ENCODE results near the gene NACA.
"Not testable (repeated sequence)": the region's sequence is repeated elsewhere in the genome, so short reads cannot be mapped to it uniquely, and the experiment has no call there.

NACA gene

DNA sequence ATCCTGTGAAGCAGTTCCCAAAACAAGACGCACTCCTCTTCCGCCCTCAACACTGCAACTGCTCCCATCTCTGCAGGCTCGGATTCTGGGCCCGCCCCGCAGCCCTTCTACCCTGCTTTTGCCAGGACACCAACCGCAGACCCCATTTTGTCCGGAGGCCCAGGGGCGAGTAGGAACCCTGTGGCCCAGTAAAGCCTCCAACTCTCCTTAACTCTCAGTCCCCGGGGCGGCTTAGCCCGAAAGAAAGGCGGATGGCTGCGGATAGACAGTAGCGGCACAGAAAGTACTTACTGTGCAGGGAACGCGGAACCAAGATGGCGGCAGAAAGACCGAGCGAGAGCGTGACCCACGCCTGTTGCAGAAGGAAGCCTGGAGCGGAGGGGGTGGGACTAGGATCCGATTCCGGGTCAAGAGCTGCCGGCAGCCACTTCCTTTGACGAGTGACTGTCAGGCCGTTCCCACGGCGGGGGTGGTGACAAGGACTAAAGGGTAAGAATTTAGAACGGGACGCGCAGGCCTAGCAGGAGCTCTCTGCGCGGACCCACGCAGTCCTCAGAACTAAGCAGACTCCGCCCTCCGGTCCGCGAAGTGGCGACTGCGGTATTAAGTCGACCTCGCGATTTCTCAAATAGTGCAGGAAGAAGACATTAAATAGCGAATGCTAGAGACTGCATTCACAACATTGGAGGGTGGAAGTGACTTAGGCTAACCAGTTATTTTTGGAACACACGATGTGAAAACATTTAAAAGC lies at the start of gene NACA:
NACA (minus strand) TSS at position 328 of the 751 bp plus-strand sequence. CDS start 778 bp downstream, outside the sequence.
- peak; percentile 95 to 98 for DNase-seq

DNA sequence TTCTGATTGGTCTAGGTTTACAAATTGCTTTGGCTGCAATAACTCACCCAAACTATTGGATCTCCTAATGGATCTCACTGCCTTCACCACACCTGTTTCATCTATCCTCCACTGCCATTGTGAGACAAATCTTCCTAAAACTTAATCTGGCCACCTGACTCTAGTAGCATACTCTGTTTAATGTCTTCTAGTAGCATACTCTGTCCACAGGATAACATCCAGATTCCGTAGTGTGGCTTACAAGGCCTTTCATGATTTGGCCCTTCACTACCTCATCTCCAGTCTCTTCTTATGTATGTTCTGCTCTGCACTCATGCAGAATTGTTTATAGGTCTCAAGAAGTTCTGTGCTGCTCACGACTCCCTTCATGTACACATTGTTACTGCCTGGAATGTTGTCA lies 48.0 kb upstream of the NACA start:
- no peak for DNase-seq

DNA sequence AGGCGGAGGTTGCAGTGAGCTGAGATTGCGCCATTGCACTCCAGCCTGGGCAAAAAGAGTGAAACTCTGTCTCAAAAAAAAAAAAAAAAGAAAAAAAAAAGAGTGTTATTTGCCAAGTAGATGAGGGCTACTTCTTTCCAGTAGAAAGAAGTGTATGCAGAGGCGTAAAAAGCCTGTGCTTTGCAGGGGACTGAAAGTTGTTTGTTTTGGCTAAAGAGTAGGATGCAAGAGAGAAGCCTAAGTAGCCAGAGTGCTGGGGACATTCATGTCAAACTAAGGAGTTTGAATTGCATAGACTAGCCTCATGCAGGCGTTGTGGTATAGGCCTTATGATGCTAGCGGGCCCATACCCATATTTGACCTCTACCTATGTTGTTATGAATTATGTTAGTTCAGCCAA lies 47.5 kb upstream of the NACA start:
- no peak for DNase-seq

DNA sequence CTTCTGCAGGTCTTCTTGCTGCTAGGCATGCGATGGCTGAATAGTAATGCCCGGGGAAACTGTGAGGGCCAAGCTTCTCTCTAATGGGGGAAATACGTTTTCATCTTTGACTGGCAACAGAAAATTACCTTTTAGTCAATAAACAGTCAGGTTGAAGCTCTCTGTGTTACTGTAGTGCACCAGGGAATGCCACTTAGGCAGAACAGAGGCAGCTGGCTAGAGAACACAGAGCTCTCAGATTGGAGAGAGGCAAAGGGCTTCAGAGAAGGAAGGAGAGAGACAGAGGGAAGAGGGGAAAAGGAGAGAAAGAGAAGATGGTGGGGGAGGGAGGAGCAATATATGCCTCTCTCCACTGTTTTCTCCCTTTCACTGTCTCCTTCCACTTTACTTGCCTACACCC lies 44.8 kb upstream of the NACA start:
- no peak for DNase-seq

DNA sequence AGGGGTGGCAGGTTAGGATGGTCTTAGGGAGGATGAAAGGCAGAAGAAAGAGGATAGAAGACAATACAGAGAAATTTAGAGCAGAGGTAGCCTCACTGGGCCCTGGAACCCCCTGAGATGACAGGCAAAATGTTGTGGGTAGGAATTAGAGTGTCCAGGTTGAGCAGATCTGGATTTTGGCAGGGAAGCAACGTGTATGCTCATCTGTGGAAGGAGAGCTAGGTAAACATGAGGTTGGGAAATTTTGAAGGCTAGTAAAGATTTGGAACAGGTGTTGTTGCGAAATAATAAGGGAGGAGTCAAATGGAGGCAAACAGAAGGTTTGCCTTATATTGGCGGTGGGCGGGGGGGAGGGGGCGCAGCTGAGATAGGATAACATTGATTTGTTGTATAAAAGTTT lies 43.3 kb upstream of the NACA start:
- no peak for DNase-seq

DNA sequence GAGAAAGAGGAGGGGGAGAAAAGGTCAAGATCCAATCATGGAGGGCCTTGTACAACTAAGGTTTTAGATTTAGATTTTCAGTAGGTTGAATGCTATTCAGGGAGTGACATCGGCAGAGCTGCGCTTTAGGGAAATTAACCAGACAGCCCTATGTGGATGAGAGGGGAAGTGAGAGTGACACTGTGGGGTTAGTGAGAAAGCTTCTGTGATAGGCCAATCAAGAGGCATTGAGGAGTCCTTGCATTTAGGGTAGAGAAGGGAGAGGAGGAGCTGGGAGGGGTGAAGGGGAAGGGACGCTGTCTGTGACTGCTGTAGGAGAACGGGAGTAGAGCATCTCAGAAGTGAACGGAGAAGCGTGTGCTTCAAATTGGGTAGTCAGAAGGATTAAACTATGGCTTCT lies 41.4 kb upstream of the NACA start:
- DNase-seq: no peak

DNA sequence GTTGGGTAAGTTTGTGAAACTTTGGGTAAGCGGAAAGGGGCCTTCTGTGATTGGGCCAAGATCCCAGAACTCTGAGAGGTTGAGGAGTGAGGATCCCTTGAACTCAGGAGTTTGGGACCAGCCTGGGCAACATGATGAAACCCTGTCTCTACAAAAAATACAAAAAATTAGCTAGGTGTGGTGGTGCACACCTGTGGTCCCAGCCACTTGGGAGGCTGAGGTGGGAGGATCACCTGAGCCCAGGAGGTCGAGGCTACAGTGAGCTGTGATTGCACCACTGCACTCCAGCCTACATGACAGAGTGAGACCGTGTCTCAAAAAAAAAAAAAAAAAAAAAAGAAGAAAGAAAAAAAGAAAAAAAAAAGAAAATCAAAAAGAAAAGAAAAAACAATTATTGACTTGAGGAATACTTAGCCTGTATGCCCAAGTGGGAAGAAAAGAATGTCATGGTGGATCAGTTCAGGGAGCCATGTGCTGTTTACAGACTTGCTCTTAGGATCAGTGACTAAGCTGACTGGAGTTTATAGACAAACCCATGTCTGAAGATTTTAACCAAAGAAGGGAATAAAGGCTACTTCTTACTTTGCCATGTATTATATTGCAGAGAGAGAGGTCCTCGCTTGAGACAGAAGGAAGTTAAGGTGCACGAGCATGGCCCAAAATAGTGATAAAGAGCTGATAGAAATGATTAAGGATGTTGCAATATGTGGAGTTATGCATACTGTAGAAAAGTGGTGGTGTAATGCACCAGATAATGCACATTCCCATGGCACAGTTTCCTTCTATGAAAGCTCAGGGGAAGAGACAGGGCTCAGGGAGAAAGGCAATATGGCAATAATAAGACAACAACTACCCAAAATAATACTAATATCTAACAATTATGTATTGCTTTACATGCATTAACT lies 38.9 kb upstream of the NACA start:
- DNase-seq: no peak

DNA sequence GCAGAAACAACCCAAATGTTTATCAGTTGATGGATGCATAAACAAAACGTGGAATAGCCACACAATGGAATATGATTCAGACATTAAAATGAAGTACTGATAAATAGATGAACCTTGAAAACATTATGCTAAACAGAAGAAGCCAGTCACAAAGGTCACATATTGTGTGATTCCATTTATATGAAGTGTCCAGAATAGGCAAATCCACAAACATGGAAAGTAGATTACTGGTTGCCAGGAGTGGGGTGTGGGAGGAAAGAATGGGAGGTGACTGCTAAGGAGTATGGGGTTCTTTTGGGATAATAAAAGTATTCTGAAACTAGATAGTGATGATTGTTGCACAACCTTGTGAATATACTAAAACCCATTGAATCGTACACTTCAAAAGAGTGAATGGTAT lies 36.7 kb upstream of the NACA start:
- no peak for DNase-seq

DNA sequence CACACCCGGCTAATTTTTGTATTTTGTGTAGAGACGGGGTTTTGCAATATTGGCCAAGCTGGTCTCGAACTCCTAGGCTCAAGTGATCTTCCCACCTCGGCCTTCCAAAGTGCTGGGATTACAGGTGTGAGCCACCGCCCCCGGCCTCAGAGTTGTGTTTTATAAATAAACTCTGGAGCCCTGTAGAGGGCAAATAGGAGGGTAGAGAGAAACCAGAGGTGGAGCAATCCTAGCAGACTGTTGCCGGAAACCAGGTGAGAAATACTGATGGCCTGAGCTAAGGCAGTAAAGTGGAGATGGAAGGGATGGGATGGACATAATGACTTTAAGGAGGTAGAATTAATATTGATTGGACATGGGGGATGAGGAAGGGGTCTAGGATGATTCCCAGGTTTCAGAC lies 35.4 kb upstream of the NACA start:
- DNase-seq: no peak

DNA sequence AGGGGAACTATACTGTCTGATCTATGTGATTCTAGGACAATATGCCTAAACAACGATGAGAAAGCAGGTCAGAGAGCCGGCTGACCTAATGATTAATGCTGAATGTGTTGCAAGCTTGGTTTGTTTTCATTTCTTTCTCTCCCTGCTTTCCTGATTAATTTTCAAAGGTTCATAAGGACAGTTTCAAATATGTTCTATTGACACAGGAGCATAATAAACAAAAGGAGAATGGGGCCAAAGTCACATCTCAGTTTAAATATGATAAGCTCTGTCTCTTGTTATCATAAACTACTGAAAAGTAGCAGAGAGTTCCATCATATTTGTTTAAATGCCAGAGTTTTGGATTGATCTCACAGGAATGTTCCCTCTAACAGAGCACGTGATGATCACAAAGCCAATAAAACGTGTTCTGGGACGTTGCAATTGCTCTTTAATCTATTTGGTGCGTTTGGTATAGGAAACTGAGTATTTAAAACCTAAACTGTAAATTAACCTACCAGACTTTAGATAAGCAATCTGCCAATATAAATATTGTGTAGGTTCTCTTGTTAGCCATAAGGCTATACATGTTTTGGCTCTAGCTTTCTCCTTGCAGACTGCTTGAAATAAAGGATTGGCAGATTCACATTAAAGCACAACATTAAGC lies 34.3 kb upstream of the NACA start:
- DNase-seq: no peak

DNA sequence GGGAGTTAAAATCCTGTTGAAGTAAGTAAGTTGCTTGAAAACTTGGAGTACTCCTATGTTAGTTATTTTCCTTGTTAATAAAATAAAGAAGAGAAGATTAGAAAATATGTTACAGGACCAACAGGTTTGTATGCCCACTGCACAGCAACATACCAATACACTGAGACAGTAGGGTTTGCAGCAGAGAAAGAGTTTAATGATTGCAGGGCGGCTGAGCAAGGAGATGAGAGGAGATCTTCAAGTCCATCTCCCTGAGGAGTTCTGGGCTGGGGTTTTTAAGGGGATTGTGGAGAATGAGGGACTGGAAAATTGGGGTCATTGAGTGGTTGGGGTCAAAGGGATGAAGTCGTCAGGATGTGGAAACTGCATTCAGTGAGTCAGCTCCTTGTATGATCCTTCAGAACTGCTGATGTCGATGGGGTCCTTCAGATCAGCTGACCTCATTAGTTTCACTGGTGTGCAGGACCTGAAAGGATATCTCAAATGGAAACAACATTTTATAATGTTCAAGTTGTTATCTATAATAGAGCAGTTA lies 33.7 kb upstream of the NACA start:
- DNase-seq: no peak

DNA sequence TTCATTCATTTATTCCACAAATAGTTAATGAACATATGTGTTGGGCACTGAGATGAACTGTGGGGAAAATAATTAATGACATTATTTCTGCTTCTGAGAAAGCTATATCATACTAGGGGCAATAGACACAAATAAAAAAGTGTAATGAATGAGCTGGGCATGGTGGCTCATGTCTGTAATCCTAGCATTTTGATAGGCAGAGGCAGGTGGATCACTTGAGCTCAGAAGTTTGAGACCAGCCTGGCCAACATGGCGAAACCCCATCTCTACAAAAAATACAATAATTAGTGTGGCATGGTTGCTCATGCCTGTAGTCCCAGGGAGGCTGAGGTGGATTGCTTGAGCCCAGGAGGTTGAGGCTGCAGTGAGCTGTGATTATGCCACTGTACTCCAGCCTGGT lies 32.9 kb upstream of the NACA start:
- not testable (repeated sequence) for DNase-seq

DNA sequence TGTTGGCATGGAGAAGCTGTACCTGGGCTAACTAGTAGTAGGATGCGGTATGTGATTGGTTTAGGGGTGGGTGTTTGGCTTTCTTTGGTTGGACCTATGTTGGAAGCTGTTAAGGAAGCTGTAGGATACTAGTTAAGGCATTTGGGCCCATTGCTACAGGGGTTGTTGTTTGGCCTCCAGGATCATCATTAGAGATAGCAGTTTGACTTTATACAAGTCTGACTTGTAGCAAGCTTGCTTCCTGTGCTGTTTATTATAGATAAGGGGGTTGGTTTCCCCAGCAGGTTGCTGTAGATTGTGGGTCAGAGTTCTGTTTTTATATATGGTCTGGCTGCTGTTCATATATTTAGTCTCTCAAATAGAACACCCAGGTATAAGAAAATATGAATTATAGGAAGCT lies 28.5 kb upstream of the NACA start:
- DNase-seq: no peak

DNA sequence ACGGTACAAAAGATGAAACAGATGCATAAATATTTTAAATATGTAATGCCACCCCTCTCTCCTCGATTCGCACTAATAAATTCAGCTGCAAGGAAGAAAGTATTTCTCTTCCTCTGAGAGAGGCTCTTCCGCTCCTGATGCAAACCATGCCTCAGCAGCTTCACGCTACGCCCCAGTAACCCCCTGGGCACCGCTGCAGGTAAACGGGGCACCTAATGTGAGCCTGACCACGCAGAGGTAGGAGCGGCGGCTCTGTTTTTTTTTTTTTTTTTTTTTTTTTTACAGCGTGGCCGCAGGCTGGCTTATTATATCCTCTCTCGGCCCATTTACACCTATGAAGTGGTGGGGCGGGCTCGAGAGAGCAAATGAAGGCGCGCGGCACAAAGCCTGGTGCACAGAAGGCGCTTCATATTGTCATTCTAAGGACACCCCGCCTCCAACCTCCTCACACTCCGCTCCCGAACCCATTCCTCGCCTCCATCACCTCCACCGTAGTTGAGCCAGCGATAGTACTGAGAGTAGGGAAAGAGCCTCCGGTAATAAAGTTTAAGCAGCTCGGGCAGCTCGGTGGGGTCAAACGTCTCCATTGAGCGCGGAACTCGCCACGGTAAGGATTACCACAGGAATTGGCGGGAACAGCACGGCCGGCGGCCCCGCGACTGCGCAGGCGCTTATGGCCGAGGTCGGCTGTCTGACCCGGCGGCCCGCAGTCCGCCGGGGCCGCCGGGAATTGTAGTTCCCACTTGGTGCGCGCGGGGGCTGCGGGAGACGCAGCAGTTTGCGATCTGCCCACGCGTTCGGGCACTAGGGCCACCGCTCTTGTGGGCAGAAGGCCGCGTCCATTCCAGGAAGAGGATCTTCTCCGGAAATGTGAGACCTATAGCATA lies 26.9 kb upstream of the NACA start, which contains the start of gene PRIM1:
PRIM1 (minus strand) TSS at position 612 of the 887 bp plus-strand sequence; CDS start at position 587, 25 bp downstream.
- peak; percentile 86 to 91 for DNase-seq

DNA sequence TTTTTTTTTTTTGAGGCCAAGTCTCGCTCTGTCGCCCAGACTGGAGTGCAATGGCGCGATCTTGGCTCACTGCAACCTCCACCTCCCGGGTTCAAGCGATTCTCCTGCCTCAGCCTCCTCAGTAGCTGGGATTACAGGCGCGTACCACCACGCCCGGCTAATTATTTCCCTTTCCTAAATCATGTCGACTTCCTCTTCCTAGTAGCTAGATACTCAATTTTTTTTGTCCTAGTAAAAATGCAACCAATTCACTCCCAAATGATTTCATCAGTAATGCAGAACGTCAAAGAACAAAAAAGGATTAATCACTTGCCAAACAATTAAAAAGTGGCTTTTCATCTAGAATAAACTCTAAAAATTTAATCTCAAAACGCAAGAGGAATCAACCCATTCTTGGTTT lies 25.5 kb upstream of the NACA start:
- DNase-seq: not testable (repeated sequence)

DNA sequence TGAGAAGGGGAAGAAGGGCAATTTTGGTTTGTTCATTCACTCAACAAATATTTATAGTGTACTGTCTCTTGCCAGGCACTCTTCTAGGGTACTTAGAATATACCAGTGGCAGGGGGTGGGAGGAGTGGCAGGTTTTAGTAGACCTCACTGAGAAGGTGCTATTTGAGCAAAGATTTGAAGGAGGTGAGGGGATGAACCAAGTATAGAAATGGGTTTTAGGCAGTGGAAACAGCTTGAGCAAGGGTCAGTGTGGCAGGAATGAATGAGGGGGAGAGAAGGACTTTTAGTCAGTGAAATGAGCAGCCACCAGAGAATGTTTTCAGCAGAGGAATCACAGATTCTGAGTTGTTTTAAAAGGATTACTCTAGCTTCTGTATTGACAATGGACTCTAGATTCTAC lies 24.8 kb upstream of the NACA start:
- DNase-seq: no peak

DNA sequence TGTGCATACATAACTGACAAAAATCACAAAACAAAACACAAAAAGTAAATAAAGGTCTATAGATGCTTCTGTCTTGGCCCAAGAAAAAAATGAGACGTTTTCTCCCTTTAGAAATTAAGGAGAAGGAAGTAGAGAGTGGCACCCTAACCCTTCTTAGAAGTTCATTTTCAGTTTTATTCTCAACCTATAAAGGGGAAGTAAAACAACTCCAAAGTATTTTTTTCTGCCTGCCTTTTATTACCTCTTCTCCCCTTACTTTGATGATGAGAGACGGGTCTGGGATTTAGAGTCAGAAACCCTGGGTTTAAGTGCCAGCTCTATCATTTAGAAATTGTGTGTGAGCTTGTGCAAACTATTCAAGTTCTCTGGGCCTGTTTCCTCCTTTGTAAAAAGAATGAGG lies 24.3 kb upstream of the NACA start:
- no peak for DNase-seq

DNA sequence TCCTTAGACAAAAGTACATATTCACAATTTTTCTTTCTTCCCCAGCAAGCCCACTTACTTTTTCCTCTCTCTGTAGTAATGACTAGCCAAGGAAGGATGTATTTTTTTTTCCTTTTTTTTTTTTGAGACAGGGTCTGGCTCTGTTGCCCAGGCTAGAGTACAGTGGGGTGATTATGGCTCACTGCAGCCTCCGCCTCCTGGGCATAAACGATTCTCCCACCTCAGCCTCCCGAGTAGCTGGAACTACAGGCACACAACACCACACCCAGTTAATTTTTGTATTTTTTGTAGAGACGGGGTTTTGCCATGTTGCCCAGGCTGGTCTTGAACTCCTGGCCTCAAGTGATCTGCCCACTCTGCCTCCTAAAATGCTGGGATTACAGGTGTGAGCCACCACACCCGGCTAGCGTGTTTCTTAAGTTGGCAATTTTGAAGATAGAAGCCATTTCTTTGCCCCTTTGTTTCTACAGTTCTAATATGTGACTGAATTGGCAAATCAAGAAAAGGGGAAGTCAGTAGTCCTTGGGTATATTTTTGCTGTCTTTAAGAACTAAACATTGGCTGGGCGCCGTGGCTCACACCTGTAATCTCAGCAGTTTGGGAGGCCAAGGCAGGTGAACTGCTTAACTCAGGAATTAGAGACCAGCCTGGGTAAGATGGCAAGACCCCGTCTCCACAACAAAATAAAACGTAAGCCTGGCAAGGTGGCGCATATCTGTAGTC lies 3.2 kb upstream of the NACA start:
- DNase-seq: no peak

DNA sequence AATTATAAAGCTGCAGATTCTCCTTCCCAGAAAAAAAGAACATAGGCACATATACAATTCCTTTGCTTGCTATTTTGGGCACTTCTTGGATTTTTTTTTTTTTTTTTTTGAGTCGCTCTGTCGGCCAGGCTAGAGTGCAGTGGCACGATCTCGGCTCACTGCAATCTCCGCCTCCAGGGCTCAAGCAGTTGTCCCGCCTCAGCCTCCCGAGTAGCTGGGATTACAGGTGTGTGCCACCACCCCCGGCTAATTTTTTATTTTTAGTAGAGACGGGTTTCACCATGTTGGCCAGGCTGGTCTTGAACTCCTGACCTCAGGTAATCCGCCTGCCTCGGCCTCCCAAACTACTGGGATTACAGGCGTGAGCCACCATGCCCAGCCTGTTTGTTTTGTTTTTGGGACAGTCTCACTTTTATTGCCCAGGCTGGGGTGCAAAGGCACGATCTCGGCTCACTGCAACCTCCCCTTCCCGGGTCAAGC lies 1.1 kb upstream of the NACA start:
- not testable (repeated sequence) for DNase-seq

DNA sequence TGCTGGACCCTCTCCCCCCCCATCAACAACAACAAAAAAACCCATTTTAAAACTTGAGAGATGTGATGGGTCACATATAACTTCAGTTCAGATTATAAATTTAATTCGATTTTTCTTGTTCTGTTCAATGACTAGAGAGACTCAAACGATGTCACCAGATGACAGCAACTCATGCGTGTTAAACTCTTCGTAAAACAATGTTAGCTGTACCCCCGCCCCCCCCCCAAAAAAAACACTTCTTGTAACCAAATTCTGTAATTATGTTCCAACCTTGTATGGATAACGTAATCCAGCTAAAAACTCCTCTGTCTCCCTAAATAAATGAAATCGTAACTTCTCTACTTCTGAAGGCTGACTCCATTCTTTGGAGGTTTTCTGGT lies 614 bp upstream of the NACA start:
- no peak for DNase-seq

DNA sequence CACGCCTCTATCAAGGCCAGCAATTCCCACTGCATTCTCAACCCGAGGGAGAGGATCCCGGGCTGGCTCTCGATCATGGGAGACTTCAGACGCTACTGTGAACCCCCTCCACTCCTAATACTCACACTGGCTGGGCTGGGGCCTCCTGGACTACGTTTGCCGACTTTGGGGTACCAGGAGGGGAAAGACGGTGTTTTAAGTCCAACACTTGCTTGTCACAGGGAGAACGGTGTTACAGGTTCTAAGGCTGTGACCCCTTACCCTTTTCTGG lies 463 bp downstream of the NACA start:
- no peak for DNase-seq

All from NCI-H2081 (cell line).